HG03280 (cell line): ENCODE measurements around the gene GSTP1.
A peak's percentile ranks its signal among the peaks of the same experiment; 100 is the strongest.
"Not testable (repeated sequence)": the region's sequence is repeated elsewhere in the genome, so short reads cannot be mapped to it uniquely, and the experiment has no call there.

Experiments used
- ATAC-seq: cut with Tn5 transposase; IDR thresholded peaks from one replicate; pipeline ENCODE4 v1.9.1; 2021; ENCODE audit warnings: mild to moderate bottlenecking, moderate library complexity; ENCODE audit not compliant: unreplicated experiment

The GSTP1 gene

GRCh38 chr11:67562963-67563704, 20.5 kb upstream of the GSTP1 start:
- no peak for ATAC-seq

DNA sequence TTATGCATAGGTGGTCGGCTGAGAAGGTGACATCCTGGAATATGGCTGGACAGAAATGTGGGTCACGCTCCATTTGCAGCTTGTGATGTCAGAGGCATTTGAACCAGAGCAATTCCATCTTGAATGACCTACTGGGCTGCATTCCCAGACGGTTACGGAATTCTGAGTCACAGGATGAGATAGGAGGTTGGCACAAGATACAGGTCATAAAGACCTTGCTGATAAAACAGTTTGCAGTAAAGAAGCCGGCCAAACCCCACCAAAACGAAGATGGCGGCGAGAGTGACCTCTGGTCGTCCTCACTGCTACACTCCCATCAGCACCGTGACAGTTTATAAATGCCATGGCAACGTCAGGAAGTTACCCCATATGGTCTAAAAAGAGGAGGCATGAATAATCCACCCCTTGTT, 19.9 kb upstream of the GSTP1 start:
- not testable (repeated sequence) for ATAC-seq

- ATAC-seq: no peak
These were observed 19.4 kb upstream of the GSTP1 start for GRCh38 chr11:67564230-67564629.

DNA sequence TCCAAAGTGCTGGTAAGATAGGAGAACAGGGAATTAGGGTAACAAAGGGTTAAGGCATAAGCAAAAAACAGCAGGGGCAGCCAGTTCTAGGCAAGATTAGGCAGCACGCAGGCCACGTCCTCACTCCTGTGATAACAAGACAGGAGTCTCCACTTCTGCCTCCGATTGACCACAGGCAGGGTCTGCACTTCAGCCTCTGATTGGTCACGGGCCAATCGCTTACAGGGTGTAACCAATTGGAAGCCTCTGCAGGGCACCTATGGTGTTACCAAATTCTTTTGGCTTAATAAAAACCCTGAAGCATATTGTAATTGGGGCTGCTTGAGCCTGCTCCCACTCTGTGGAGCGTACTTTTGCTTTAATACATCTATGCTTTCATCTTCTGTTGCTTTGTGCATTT, 12.2 kb upstream of the GSTP1 start:
- ATAC-seq: no peak

DNA sequence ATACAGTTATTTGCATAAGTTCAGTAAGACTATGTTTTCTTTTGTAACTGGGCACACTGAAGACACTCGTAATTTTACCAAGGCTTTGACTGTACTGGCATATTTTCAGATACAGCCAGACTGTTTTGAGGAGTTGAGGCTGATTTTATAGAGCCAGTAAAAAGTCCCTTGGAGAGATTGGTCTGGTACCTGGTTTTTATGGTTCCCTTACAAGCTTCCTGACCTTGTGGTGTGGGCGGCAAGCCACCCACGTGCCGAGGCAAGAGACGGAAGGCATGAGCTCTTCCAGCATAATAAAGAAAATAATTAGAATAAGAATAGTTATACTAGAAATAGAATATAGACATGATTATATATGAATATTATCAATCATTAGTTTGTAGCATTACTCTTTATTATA, 11.3 kb upstream of the GSTP1 start:
- no peak for ATAC-seq

GRCh38 chr11:67572747-67573419, 10.7 kb upstream of the GSTP1 start:
- ATAC-seq: no peak

GRCh38 chr11:67574938-67575337, 8.7 kb upstream of the GSTP1 start:
- ATAC-seq: no peak

DNA sequence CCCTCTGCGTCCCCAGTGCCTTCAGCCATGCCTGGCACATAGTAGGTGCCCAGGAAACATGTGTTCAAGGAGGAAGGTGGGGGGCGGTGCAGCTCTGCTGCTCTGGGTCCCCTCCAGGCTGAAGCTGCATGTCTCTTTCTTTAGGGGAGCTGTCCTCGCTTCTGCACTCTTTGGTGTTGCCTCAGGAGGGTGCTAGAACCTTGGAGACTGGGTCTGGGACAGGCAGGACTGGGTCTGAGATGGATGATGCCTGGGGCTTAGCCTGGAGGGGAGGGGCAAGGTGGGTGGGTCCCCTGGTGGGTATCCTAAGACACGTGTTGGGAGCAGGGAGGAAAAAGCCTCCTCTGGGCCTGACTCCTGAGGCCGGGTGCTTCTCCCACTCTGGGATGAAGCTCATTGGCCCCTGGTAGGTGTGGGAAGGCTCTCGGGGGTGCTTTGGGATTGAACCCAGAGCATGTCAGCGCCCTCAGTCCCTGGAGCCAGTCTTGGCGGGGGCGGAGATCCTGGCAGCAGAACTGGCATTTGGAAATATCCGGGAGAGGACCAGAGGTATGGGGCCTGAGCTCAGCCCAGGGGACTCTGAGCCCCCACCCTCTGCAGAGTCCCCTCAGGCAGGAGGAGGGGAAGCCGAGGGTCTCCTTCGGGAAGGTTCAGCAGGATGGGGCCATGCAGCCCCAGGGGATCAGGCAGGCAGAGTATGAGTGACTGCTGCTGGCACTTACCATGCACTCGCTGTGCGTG, 6.7 kb upstream of the GSTP1 start:
- ATAC-seq: no peak

DNA sequence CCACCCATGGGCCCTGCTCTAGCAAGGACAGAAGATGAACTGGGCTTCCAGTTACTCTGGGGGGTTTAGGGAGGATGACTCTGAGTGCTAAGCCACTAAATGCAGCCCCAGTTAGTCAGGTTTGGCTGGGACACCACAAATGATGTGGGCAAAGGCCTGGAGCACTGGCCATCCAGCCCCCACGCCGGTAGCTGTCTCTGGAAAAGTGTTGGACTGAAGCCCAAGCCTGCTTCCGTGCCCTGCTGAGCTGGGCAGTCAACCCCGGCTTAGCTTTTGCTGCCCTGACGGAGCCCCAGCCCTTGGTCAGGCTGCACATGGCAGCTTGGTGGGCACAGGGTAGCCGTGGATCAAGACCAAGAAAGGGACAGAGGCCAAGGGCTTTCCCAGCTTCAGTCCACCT, 5.7 kb upstream of the GSTP1 start:
- no peak for ATAC-seq

- ATAC-seq: no peak
These were observed 2.1 kb upstream of the GSTP1 start for GRCh38 chr11:67581469-67581868.

- ATAC-seq: no peak
These were observed 1.6 kb upstream of the GSTP1 start for GRCh38 chr11:67582011-67582410.

DNA sequence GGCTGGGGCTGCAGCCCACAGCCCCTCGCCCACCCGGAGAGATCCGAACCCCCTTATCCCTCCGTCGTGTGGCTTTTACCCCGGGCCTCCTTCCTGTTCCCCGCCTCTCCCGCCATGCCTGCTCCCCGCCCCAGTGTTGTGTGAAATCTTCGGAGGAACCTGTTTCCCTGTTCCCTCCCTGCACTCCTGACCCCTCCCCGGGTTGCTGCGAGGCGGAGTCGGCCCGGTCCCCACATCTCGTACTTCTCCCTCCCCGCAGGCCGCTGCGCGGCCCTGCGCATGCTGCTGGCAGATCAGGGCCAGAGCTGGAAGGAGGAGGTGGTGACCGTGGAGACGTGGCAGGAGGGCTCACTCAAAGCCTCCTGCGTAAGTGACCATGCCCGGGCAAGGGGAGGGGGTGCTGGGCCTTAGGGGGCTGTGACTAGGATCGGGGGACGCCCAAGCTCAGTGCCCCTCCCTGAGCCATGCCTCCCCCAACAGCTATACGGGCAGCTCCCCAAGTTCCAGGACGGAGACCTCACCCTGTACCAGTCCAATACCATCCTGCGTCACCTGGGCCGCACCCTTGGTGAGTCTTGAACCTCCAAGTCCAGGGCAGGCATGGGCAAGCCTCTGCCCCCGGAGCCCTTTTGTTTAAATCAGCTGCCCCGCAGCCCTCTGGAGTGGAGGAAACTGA, 731 bp downstream of the GSTP1 start:
- no peak for ATAC-seq

DNA sequence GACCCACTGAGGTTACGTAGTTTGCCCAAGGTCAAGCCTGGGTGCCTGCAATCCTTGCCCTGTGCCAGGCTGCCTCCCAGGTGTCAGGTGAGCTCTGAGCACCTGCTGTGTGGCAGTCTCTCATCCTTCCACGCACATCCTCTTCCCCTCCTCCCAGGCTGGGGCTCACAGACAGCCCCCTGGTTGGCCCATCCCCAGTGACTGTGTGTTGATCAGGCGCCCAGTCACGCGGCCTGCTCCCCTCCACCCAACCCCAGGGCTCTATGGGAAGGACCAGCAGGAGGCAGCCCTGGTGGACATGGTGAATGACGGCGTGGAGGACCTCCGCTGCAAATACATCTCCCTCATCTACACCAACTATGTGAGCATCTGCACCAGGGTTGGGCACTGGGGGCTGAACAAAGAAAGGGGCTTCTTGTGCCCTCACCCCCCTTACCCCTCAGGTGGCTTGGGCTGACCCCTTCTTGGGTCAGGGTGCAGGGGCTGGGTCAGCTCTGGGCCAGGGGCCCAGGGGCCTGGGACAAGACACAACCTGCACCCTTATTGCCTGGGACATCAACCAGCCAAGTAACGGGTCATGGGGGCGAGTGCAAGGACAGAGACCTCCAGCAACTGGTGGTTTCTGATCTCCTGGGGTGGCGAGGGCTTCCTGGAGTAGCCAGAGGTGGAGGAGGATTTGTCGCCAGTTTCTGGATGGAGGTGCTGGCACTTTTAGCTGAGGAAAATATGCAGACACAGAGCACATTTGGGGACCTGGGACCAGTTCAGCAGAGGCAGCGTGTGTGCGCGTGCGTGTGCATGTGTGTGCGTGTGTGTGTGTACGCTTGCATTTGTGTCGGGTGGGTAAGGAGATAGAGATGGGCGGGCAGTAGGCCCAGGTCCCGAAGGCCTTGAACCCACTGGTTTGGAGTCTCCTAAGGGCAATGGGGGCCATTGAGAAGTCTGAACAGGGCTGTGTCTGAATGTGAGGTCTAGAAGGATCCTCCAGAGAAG, 1.6 kb downstream of the GSTP1 start:
- ATAC-seq: no peak

- no peak for ATAC-seq
These were observed 2.3 kb downstream of the GSTP1 start for GRCh38 chr11:67585911-67586310.

- no peak for ATAC-seq
These were observed 3.1 kb downstream of the GSTP1 start for GRCh38 chr11:67586568-67587250.

GRCh38 chr11:67588136-67588503, 4.5 kb downstream of the GSTP1 start:
- peak; percentile 25 for ATAC-seq

- ATAC-seq: not testable (repeated sequence)
These were observed 5.3 kb downstream of the GSTP1 start for GRCh38 chr11:67588899-67589415.

GRCh38 chr11:67592880-67593564, 9.4 kb downstream of the GSTP1 start:
- ATAC-seq: no peak

- ATAC-seq: no peak
These were observed 9.9 kb downstream of the GSTP1 start for GRCh38 chr11:67593565-67593905.
